Nephron (organoid): ENCODE data around the gene RNF130.
"Not testable (repeated sequence)": the region's sequence is repeated elsewhere in the genome, so short reads cannot be mapped to it uniquely, and the experiment has no call there.

Source experiments
- H3K27ac Mint-ChIP-seq, 3 experiments: 2 replicates each; pipeline ENCODE4 v1.8.0; 2020; ENCODE audit warnings: mixed read lengths in 3 of 3, mild to moderate bottlenecking in 2 of 3, moderate library complexity in 1 of 3
- H3K27me3 Mint-ChIP-seq: 2 replicates; pipeline ENCODE4 v1.8.0; 2021; ENCODE audit warnings: low read depth, mild to moderate bottlenecking, moderate library complexity, mixed read lengths
- H3K36me3 Mint-ChIP-seq: 2 replicates; pipeline ENCODE4 v1.8.0; 2020; ENCODE audit warnings: low read depth, mixed read lengths
- H3K4me1 Mint-ChIP-seq: 2 replicates; pipeline ENCODE4 v1.8.0; 2020; ENCODE audit warnings: mixed read lengths
- H3K4me3 Mint-ChIP-seq, 3 experiments: 2 replicates each; pipeline ENCODE4 v1.8.0; 2020; ENCODE audit warnings: mild to moderate bottlenecking in 3 of 3, mixed read lengths in 3 of 3, moderate library complexity in 2 of 3
- H3K9me3 Mint-ChIP-seq: 2 replicates; pipeline ENCODE4 v1.8.0; 2020; ENCODE audit warnings: mixed read lengths
- CTCF ChIP-seq, 3 experiments: fragments of 200-600 bp; sonication (generic); IDR thresholded peaks; one replicate each; pipeline ENCODE4 v1.5.0; 2021; ENCODE audit warnings: antibody characterized with exemption in 3 of 3; ENCODE audit not compliant: unreplicated experiment in 3 of 3

Gene RNF130

DNA sequence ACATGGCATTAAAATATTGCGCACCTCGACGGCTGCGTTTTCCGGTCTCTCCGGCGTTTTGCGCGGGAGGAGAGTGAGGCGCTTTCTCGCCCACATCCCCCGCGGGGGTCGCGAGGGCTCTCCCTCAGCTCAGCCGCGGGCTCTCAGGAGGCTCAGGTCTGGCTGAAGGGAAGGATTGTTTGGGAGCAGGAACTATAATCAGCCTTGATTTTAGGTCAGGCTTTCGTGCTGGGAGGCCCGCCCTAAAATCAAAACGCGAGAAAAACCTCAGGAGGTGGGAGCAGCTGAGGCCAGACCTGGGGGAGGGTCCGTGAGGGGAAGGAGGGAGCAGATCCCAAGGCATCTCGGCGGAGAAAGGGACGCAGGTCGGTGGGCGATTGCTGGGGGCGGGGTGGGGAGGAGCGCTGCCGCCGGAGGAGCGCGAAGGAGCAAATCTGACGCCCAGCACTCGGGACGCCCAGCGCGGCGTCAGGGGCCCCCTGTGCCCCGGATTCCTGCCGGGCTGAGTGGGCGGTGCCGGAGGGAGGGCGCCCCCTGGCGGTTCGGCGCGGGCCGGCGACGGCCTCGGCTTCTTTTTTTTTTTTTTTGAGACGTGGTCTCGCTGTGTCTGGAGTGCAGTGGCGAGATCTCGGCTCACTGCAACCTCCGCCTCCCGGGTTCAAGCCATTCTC, 18.7 kb upstream of the RNF130 start:
- H3K9me3 Mint-ChIP-seq, result no peaks in the 10 kb centered on the region
- no peaks in the 10 kb centered on the region for H3K36me3 Mint-ChIP-seq
- H3K4me3 Mint-ChIP-seq, result peak overlapping the region; percentile 84 to 88 (median 86)
- peak overlapping the region; percentile 82 to 91 (median 87) for H3K27ac Mint-ChIP-seq
- peaks cover 4% of the 10 kb centered on the region for H3K4me1 Mint-ChIP-seq
- peaks cover 9% of the 10 kb centered on the region for H3K27me3 Mint-ChIP-seq
- peak; percentile 93 to 97 (median 96) for TF ChIP-seq CTCF (IDR thresholded peaks at IDR 0.05; ENCODE audit: unreplicated experiment in 3 of 3)

DNA sequence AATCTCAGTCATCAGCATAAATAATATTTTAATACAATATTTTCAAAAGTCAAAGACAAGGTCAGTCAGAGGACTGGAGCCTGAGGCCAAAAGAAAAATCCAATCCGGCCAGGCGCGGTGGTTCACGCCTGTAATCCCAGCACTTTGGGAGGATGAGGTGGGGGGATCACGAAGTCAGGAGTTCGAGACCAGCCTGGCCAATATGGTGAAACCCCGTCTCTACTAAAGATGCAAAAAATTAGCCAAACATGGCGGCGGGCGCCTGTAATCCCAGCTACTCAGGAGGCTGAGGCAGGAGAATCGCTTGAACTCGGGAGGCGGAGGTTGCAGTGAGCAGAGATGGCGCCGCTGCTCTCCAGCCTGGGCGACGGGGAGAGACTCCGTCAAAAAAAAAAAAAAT, 18.1 kb upstream of the RNF130 start:
- Mint-ChIP-seq H3K27ac (peak overlapping the region in 1 of 3 experiments; percentile 82), H3K4me3 (peak overlapping the region; percentile 84 to 88 (median 86))
- H3K27me3 Mint-ChIP-seq, H3K9me3 Mint-ChIP-seq, H3K4me1 Mint-ChIP-seq, H3K36me3 Mint-ChIP-seq: not testable (repeated sequence)

GRCh38 chr5:180088561-180088960, 17.0 kb upstream of the RNF130 start:
- no peak for TF ChIP-seq CTCF (IDR thresholded peaks at IDR 0.05; ENCODE audit: unreplicated experiment in 3 of 3)
- no peaks in the 10 kb centered on the region for H3K9me3 Mint-ChIP-seq
- peak overlapping the region; percentile 33 to 58 (median 41) for H3K27ac Mint-ChIP-seq
- peaks cover 4% of the 10 kb centered on the region for H3K4me1 Mint-ChIP-seq
- no peaks in the 10 kb centered on the region for H3K36me3 Mint-ChIP-seq
- H3K27me3 Mint-ChIP-seq, result peaks cover 4% of the 10 kb centered on the region
- H3K4me3 Mint-ChIP-seq, result peak overlapping the region; percentile 51 to 77 (median 64)

GRCh38 chr5:180086816-180087399, 15.3 kb upstream of the RNF130 start:
- Mint-ChIP-seq H3K4me1 (peaks cover 10% of the 10 kb centered on the region), H3K27ac (no peak overlapping the region), H3K27me3 (peaks cover 5% of the 10 kb centered on the region), H3K9me3 (no peaks in the 10 kb centered on the region), H3K36me3 (no peaks in the 10 kb centered on the region), H3K4me3 (no peak overlapping the region)
- no peak for TF ChIP-seq CTCF (IDR thresholded peaks at IDR 0.05; ENCODE audit: unreplicated experiment in 3 of 3)

DNA sequence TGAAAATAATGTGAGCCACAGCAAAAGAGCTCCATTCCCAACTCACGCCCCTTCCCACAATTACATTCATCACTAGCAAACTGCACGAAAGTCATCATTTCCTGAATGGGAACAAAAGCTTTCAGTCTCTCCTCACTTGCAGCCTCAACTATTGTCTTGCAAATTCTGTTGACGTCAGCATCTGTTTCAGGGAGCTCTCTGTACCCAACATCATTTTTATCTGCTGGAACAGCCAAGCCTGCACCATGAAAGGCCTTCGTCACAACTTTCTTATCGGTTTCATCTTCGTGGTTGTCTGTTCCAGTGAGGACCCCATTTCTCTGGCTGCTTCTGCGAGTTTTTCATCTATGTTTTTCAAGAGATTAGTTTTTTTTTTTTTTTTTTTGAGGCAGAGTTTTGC, 14.3 kb upstream of the RNF130 start:
- Mint-ChIP-seq H3K27ac (no peak overlapping the region), H3K27me3 (peaks cover 4% of the 10 kb centered on the region), H3K4me1 (peaks cover 6% of the 10 kb centered on the region), H3K36me3 (no peaks in the 10 kb centered on the region), H3K4me3 (no peak overlapping the region), H3K9me3 (no peaks in the 10 kb centered on the region)
- TF ChIP-seq CTCF (IDR thresholded peaks at IDR 0.05; ENCODE audit: unreplicated experiment in 3 of 3), result no peak

DNA sequence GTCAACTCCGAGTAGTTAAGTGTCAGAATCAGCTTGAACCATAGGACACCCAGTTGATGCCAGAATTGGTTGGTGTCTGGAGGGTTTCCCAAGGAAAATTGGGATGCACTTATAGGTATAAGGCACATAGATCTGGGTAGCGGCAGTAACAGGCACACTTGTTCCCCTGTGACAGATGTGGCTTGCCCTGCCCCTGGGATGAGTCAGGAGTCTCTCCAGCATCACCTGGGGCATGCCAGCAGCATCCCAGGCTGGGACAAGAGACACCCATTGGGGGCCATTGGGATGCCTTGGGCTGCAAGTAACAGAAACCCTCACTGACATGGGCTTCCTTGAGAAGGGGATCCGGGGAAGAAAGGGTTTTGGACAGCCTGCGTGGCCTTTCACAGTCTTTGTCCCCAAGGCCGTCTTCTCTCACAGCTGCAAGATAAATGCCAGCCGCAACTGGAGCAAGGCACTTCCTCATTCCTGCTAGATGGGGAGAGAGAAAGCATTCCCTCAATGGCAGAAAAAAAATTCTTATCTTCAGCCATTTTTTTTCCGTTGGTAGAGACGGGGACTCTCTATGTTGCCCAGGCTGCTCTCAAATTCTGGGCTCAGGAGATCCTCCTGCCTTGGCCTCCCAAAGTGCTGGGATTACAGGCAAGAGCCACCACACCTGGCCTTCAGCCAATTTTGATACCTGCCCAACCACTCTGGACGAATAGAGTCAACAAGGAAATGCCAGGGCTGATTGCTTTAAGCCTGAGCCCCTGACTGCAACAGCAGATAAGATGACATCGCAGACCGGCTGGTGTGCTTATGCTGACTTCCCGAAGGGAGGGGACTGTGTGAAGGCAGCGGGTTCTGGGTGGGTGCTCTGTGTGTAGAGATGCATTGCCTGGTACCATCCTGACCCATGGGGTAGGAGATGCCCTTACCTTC, 13.3 kb upstream of the RNF130 start:
- H3K27ac Mint-ChIP-seq, result no peak overlapping the region
- H3K4me3 Mint-ChIP-seq, result no peak overlapping the region
- H3K9me3 Mint-ChIP-seq, result no peaks in the 10 kb centered on the region
- H3K4me1 Mint-ChIP-seq, result peaks cover 6% of the 10 kb centered on the region
- TF ChIP-seq CTCF (IDR thresholded peaks at IDR 0.05; ENCODE audit: unreplicated experiment in 3 of 3), result no peak
- H3K36me3 Mint-ChIP-seq, result no peaks in the 10 kb centered on the region
- H3K27me3 Mint-ChIP-seq, result peaks cover 10% of the 10 kb centered on the region
